Sigmoid colon (tissue), 4 donors: ENCODE measurements around the gene BOD1L1.

Experiments
- CTCF ChIP-seq, 4 experiments: fragments of 450-650 bp in 3 of 4; fragments of 200-600 bp in 1 of 4; IDR thresholded peaks; one replicate each; pipeline ENCODE4 v1.5.1; 2016 to 2019; ENCODE audit warnings: antibody characterized with exemption in 4 of 4, mild to moderate bottlenecking in 3 of 4, moderate library complexity in 2 of 4
- POLR2AphosphoS5 ChIP-seq, 4 donors: sonication (generic); formaldehyde crosslinking; IDR thresholded peaks; one replicate each; pipeline ENCODE4 v1.6.1; 2017; ENCODE audit warnings: antibody characterized with exemption in 4 of 4

GRCh38 chr4:13588954-13589353 lies 38.6 kb downstream of the BOD1L1 start:
- TF ChIP-seq POLR2AphosphoS5 (IDR thresholded peaks at IDR 0.05) (no peak), CTCF (IDR thresholded peaks at IDR 0.05) (no peak)
